Suprapubic skin (tissue), 4 donors: ENCODE results near the gene MYO15B. TPM values are rescaled to one million over a fixed set of nuclear protein-coding genes. Genes with fewer than 3 reads are reported as not detected.
A peak's percentile ranks its signal among the peaks of the same experiment; 100 is the strongest.

Experiments
- DNase-seq, 2 donors: peaks; one replicate each; pipeline ENCODE4 v3.0.0-alpha.2; 2019; ENCODE audit warnings: low spot score in 2 of 2
- H3K27ac ChIP-seq: fragments of 200-600 bp; sonication (generic); one replicate; pipeline ENCODE4 v1.5.1; 2019
- H3K27me3 ChIP-seq: fragments of 200-600 bp; sonication (generic); one replicate; pipeline ENCODE4 v1.5.1; 2019
- H3K36me3 ChIP-seq: fragments of 200-600 bp; sonication (generic); one replicate; pipeline ENCODE4 v1.5.1; 2019
- H3K4me1 ChIP-seq: fragments of 200-600 bp; sonication (generic); one replicate; pipeline ENCODE4 v1.5.1; 2019
- H3K4me3 ChIP-seq: fragments of 200-600 bp; sonication (generic); one replicate; pipeline ENCODE4 v1.5.1; 2019; ENCODE audit warnings: mild to moderate bottlenecking
- H3K9me3 ChIP-seq: fragments of 200-600 bp; sonication (generic); one replicate; pipeline ENCODE4 v1.5.1; 2019
- EP300 ChIP-seq: sonication (generic); formaldehyde crosslinking; IDR thresholded peaks from one replicate; pipeline ENCODE4 v1.6.1; 2017; ENCODE audit warnings: antibody characterized with exemption
- POLR2A ChIP-seq, 2 donors: fragments of 450-650 bp; IDR thresholded peaks; one replicate each; pipeline ENCODE4 v1.6.1; 2017; ENCODE audit warnings: antibody characterized with exemption in 2 of 2, mild to moderate bottlenecking in 2 of 2, moderate library complexity in 2 of 2
- POLR2AphosphoS5 ChIP-seq, 3 donors: sonication (generic); formaldehyde crosslinking; IDR thresholded peaks; one replicate each; pipeline ENCODE4 v1.6.1; 2017; ENCODE audit warnings: antibody characterized with exemption in 3 of 3
- WGBS: methylation state at CpG from one replicate; pipeline ENCODE4 v1.1.5; 2018; 5-methylcytosine and 5-hydroxymethylcytosine counted together
- total RNA-seq, 4 donors: library from RNA; depleted of rRNA; stranded (reverse); fragments of >200 nt; gene quantifications; one replicate each; pipeline ENCODE4 v1.1.0, GENCODE V29; 2016
- TF ChIP-seq, protein P1 (sequence below), 2 donors: fragments of 200-600 bp in 1 of 2; fragments of 450-650 bp in 1 of 2; sonication (generic) in 1 of 2; IDR thresholded peaks; one replicate each; pipeline ENCODE4 v1.5.1; 2016 to 2019; ENCODE audit warnings: antibody characterized with exemption in 2 of 2, mild to moderate bottlenecking in 1 of 2, moderate library complexity in 1 of 2

MYO15B gene
- total RNA-seq, 4 donors from 2014 or later, result 28.4 to 126 (median 76.1) TPM

- H3K4me1 ChIP-seq, result peaks cover 22% of the 10 kb centered on the region
- no peak for DNase-seq
- no peak overlapping the region for H3K27ac ChIP-seq
- no peaks in the 10 kb centered on the region for H3K9me3 ChIP-seq
- no peaks in the 10 kb centered on the region for H3K27me3 ChIP-seq
- no peaks in the 10 kb centered on the region for H3K36me3 ChIP-seq
- H3K4me3 ChIP-seq, result no peak overlapping the region
- TF ChIP-seq POLR2AphosphoS5 (IDR thresholded peaks at IDR 0.05), result no peak
- TF ChIP-seq POLR2A (IDR thresholded peaks at IDR 0.05), result no peak
- TF ChIP-seq, protein P1, sequence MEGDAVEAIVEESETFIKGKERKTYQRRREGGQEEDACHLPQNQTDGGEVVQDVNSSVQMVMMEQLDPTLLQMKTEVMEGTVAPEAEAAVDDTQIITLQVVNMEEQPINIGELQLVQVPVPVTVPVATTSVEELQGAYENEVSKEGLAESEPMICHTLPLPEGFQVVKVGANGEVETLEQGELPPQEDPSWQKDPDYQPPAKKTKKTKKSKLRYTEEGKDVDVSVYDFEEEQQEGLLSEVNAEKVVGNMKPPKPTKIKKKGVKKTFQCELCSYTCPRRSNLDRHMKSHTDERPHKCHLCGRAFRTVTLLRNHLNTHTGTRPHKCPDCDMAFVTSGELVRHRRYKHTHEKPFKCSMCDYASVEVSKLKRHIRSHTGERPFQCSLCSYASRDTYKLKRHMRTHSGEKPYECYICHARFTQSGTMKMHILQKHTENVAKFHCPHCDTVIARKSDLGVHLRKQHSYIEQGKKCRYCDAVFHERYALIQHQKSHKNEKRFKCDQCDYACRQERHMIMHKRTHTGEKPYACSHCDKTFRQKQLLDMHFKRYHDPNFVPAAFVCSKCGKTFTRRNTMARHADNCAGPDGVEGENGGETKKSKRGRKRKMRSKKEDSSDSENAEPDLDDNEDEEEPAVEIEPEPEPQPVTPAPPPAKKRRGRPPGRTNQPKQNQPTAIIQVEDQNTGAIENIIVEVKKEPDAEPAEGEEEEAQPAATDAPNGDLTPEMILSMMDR (IDR thresholded peaks at IDR 0.05), result no peak
- no peak for TF ChIP-seq EP300
- WGBS, result 85% methylated on average over 5 of the region's 7 CpGs
Measured at GRCh38 chr17:75584849-75585175, 2.8 kb upstream of the MYO15B start.

- Histone ChIP-seq H3K4me3 (peak overlapping the region; percentile 60), H3K27me3 (no peaks in the 10 kb centered on the region), H3K36me3 (no peaks in the 10 kb centered on the region), H3K4me1 (peaks cover 29% of the 10 kb centered on the region), H3K27ac (peak overlapping the region; percentile 81), H3K9me3 (no peaks in the 10 kb centered on the region)
- TF ChIP-seq EP300 (no peak), POLR2AphosphoS5 (IDR thresholded peaks at IDR 0.05) (no peak), POLR2A (IDR thresholded peaks at IDR 0.05) (no peak)
- TF ChIP-seq, protein P1 (IDR thresholded peaks at IDR 0.05), result no peak
- DNase-seq, result peak in 1 of 2 donors; percentile 81
- WGBS, result no CpG with 5 or more reads among the region's 49 CpGs
Measured at GRCh38 chr17:75588596-75589011, 1.0 kb downstream of the MYO15B start.

- WGBS, result 2% methylated on average over 50 of the region's 100 CpGs
Measured at GRCh38 chr17:75589012-75589918, 1.7 kb downstream of the MYO15B start.

GRCh38 chr17:75589919-75590303, 2.3 kb downstream of the MYO15B start:
- no peak for TF ChIP-seq POLR2A (IDR thresholded peaks at IDR 0.05)
- TF ChIP-seq EP300, result no peak
- no peak for TF ChIP-seq POLR2AphosphoS5 (IDR thresholded peaks at IDR 0.05)
- TF ChIP-seq, protein P1 (IDR thresholded peaks at IDR 0.05), result no peak
- 0% methylated on average over 1 of the region's 29 CpGs for WGBS
- peak overlapping the region; percentile 60 for H3K4me3 ChIP-seq
- peak in 1 of 2 donors; percentile 74 for DNase-seq
- H3K27ac ChIP-seq, result no peak overlapping the region
- no peaks in the 10 kb centered on the region for H3K9me3 ChIP-seq
- H3K27me3 ChIP-seq, result no peaks in the 10 kb centered on the region
- no peaks in the 10 kb centered on the region for H3K36me3 ChIP-seq
- H3K4me1 ChIP-seq, result peaks cover 29% of the 10 kb centered on the region

More at GRCh38 chr17:75589012-75589918, 1.7 kb downstream of the MYO15B start:
- Histone ChIP-seq H3K4me1 (peaks cover 29% of the 10 kb centered on the region), H3K27ac (peak overlapping the region; percentile 81), H3K9me3 (no peaks in the 10 kb centered on the region), H3K4me3 (peak overlapping the region; percentile 60), H3K36me3 (no peaks in the 10 kb centered on the region), H3K27me3 (no peaks in the 10 kb centered on the region)
- TF ChIP-seq POLR2A (IDR thresholded peaks at IDR 0.05) (peak in 1 of 2 donors; percentile 62), EP300 (no peak), POLR2AphosphoS5 (IDR thresholded peaks at IDR 0.05) (no peak)
- TF ChIP-seq, protein P1 (IDR thresholded peaks at IDR 0.05), result peak; percentile 81 to 98
- DNase-seq, result peak; percentile 94 to 98

DNA sequence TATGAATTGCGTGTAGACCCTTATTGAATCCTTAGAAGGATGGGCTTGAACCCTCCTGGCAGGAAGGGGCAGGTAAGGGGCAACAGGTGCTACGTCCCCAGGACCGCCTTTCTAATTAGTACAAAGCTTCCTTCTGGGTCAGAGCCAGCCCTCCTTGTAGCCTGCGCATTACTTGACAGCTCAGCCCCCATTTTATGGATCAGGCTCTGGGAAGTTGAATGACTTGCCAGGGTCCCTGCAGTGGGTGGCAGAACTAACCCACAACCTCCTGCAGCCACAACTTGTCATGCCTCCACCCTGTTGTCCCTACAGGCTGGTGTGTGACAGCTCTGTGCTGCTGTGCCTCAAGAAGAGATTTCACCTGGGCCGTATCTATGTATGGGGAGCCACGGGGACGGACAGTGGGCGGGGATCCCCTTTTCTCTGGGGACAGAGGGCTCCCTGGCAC, 2.7 kb downstream of the MYO15B start:
- no peak for TF ChIP-seq POLR2AphosphoS5 (IDR thresholded peaks at IDR 0.05)
- TF ChIP-seq POLR2A (IDR thresholded peaks at IDR 0.05), result no peak
- TF ChIP-seq, protein P1 (IDR thresholded peaks at IDR 0.05), result no peak
- TF ChIP-seq EP300, result no peak
- H3K27me3 ChIP-seq, result no peaks in the 10 kb centered on the region
- 61% methylated on average over 7 of the region's 8 CpGs for WGBS
- H3K36me3 ChIP-seq, result no peaks in the 10 kb centered on the region
- H3K27ac ChIP-seq, result no peak overlapping the region
- peak in 1 of 2 donors; percentile 56 for DNase-seq
- H3K4me1 ChIP-seq, result peaks cover 29% of the 10 kb centered on the region
- H3K4me3 ChIP-seq, result peak overlapping the region; percentile 60
- no peaks in the 10 kb centered on the region for H3K9me3 ChIP-seq
